Dermis microvascular lymphatic vessel endothelial cell (primary cell): ENCODE measurements around the gene ARHGEF25. TPM values are rescaled to one million over a fixed set of nuclear protein-coding genes. Genes with fewer than 3 reads are reported as not detected.
"Not testable (repeated sequence)": the region's sequence is repeated elsewhere in the genome, so short reads cannot be mapped to it uniquely, and the experiment has no call there.

Experiments
- DNase-seq, 2 donors: peaks; one replicate each; pipeline versions ENCODE4 v3.0.0 to v3.0.0-alpha.2; 2010; ENCODE audit warnings: low read depth in 2 of 2
- total RNA-seq: library from RNA; depleted of rRNA; stranded (reverse); fragments of >200 nt; gene quantifications from 2 replicates; pipeline ENCODE4 v1.2.1, GENCODE V29; 2014

Gene ARHGEF25
- total RNA-seq, 1 donor from 2014 or later, result 0.77 TPM

DNA sequence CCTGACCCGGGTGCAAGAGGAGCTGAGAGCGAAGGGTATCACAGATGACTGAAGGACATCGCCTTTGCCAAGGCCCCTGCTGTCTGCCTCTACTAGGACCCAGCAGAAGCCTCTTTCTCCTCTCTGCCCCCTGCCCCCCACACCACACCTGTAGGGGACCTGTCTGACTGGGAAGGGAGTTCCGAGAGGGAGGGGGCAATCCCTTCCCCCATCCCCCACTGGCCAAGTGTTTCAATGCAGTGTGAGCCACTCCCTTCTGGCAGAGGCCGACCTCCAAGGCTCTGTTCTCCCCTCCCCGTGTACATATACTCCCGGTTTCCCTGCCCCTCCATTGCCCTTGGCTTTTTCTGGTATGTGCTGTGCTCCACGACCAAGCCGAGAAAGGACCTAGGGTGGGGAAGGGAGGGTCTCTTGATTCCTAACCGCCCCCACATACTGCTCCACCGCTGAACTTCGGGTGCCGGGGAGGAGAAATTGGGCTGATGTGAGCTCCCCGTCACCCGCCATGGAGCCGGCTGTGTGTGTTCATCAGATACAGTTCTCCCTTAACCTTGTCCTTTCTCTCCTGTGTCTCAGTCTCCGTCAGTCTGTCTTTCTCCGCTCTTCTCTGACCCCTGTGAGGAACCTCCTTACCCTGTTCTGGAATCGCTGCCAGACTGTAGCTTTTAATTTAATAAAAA lies 2.0 kb upstream of the ARHGEF25 start:
- DNase-seq, result no peak

GRCh38 chr12:57609781-57610553 lies 1.3 kb upstream of the ARHGEF25 start:
- no peak for DNase-seq

DNA sequence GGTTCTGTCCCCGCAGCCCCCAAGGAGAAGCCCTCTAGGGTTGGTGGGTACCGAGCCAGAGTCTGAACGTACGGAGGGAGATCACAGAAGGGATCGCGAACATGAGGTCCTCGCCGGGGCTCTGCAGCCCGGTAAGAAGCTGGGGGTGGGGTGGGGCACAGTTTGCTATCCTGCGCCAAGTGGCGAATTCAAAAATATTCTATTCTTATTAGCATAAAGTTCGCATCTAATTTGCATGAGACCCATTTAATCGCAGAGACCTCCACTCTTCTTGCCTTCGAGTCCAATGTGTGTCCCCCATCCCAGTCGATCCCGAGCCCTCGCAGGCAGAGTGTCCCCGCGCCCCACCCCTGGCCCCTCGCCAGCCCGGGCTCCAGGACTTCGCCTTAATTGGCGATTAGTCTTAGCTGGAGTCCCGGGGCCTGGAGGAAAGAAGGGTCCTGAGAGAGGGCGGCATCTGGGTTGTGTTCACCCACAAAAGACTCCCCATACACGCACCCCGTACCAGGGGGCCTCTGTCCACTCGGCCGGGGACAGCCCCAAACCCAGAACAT lies 604 bp upstream of the ARHGEF25 start:
- no peak for DNase-seq

DNA sequence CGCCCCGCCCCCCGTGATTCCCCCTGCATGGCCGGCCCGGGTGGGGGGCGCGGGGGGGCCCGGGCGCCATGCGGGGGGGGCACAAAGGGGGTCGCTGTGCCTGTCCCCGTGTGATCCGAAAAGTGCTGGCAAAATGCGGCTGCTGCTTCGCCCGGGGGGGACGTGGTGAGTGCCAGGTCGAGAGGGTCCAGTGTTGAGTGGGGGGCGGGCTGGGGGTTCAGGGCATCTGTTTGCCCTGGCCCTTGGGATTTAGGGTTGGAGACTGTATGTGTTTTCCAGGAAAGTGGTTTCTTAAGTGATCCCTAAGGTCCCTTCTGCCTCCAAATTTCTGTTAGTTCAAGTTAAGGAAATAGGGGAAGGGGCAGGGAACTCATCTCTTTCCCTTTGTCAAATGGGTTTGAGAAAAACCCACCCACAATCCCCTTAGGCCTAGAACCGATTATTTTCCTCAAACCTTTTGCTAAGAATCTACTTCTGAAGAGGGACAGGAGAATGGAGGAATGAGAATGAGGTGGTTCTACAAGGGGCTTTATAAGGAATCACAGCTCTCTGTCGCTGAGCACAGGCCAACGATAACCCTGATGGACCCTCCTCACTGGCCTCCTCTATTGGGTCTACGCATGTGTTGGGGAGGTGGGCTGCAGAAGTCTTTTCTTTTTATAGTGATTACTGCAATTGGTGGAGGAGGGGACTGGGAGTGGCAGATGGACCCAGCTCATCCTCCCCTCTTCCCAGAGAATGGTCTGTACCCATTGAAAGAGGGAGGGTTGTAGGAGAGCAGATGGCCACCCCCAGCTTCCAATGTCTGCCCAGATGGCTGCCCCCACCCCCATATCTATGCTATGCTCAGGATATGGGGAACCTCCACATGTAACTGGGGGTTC lies 834 bp downstream of the ARHGEF25 start:
- no peak for DNase-seq

DNA sequence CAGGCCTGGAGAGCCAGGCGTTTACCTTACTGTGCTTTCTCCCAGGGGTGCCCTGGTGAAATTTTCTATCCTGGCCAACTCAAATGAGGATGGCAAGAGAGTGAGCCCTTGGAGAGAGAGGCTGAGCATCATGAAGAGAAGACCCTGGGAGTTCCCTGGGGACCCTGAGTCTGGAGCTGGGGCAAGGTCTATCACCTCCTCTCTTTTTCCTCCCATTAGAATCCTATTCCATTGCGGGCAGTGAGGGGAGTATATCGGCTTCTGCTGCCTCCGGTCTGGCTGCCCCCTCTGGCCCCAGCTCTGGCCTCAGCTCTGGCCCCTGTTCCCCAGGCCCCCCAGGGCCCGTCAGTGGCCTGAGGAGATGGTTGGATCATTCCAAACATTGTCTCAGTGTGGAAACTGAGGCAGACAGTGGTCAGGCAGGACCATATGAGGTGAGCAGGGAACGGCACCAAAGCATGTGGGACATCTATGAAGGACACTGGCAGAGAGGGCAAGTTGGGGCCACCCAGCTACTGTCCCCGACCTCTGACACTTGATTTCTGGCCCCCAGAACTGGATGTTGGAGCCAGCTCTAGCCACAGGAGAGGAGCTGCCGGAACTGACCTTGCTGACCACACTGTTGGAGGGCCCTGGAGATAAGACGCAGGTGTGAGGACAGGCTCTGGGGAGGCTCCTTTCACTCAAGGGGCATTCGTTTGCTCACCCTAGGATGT lies 1.6 kb downstream of the ARHGEF25 start:
- no peak for DNase-seq

DNA sequence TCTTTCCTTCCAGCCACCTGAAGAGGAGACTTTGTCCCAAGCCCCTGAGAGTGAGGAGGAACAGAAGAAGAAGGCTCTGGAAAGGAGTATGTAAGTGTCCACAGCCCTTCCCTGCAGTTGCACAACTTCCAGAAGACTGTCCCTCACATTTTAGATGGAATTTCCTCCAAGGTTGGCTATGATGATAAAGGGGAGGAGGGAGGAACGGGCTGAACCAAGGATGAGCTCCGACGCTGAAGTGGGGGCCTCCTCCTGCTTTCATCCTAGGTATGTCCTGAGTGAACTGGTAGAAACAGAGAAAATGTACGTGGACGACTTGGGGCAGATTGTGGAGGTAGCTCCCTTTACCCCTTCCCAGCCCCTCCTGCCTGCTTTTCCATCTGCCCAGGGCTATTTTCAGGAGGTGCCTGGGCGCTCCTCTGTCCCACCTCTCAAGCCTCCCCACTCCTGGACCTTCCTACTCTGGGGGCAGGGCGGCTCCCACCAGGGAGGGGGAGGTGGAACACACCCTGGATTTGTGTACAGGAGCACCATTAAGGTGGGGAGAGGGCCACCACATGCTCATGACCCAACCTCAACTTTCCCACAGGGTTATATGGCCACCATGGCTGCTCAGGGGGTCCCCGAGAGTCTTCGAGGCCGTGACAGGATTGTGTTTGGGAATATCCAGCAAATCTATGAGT lies 2.3 kb downstream of the ARHGEF25 start:
- DNase-seq, result no peak

- no peak for DNase-seq
These were observed 3.1 kb downstream of the ARHGEF25 start for GRCh38 chr12:57614178-57614947.

GRCh38 chr12:57614948-57615500 lies 3.8 kb downstream of the ARHGEF25 start:
- DNase-seq, result no peak

DNA sequence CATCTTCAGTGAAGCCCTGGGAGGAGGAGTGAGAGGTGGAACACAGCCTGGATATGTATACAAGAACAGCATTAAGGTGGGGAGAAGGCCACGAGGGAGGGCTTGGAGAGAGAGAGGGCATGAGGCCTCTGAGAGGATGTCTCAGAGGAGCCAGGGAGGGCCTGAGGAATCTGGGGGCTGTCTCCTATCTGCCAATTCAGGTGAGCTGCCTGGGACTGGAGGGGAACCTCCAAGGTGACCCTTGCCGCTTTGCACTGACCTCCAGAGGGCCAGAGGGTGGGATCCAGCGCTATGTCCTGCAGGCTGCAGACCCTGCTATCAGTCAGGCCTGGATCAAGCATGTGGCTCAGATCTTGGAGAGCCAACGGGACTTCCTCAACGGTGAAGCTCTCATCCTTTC lies 4.4 kb downstream of the ARHGEF25 start:
- DNase-seq, result no peak

- DNase-seq, result no peak
These were observed 5.3 kb downstream of the ARHGEF25 start for GRCh38 chr12:57616383-57617101.

DNA sequence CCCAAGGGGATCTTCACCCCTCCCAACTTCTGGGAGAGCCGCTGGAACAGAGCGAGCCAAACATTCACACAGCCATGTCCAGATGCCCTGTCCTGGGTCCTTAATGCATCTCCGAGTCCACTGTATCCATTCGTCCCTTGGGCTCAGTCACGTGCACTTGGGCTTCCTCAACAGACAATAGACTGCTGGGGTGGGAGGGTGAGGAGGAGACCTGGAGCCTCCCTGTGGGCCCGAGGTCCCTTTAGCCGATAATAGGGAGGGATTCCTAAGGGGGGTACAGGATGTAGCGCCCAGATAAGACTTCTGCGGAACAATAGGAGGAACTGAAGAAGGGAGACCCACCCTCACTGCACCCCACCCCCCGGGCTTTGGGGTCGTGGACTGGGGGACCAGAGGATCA lies 6.7 kb downstream of the ARHGEF25 start:
- no peak for DNase-seq

DNA sequence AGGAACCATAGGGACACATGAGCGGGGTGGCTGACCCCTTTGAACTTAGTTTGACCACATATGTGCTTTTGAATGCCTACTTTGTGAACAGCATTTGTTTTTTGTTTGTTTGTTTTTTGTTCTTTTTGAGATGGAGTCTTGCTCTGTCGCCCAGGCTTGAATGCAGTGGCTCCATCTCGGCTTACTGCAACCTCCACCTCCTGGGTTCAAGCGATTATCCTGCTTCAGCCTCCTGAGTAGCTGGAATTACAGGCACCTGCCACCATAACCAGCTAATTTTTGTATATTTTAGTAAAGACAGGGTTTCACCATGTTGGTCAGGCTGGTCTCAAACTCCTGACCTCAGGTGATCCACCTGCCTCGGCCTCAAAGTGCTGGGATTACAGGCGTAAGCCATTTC lies 7.2 kb downstream of the ARHGEF25 start:
- not testable (repeated sequence) for DNase-seq

DNA sequence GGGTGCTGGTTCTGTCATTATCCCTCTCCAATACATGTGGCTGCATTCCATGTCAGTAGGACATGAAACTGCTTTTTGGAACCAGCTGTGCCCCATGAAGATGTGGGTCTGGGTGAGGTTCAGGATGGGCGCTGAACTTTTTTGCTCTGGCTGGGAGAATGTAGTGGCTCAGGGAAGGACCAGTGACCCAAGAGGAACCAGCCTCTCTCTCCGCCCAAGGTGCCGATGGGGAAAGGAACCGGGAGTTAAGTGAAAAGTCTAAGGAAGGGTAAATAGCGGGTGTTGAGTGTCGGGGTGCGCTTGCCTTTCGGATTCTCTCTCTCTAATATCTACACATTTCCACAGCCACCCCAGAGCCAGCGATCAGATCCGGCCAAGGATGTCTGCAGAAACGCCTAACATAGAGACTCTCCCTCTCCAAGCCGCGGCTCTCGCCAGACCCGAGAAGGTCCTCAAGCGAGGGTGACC lies 7.8 kb downstream of the ARHGEF25 start:
- DNase-seq, result no peak

GRCh38 chr12:57619434-57620244 lies 8.4 kb downstream of the ARHGEF25 start:
- no peak for DNase-seq

GRCh38 chr12:57620245-57620935 lies 9.2 kb downstream of the ARHGEF25 start:
- no peak for DNase-seq

DNA sequence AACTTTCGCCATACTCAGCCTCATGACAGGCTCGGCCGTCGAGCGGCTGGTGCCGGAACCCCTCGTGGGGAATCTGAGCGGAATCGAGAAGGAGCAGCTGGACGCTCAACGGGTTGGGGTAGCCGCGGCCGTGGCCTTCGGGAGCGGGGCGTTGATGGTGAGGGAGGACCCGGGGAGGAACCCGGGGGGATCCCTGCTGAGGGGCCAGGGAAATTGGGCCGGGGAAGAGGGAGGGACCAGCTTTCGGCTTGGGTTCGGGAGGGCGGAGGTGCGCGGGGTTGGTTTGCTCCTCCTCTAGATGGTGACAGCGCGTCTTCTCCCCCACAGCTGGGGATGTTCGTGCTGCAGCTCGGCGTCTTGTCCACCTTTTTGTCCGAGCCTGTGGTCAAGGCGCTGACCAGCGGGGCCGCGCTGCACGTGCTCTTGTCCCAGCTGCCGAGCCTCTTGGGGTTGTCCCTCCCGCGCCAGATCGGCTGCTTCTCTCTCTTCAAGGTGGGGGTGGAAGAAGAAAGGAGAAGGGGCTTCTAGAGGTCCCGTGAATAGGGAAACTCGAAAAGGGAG lies 9.8 kb downstream of the ARHGEF25 start:
- DNase-seq, result no peak
